Left ventricle myocardium inferior (tissue), 1 donor: Measurements from ENCODE around the gene ZNF575. TPM values are rescaled to one million over a fixed set of nuclear protein-coding genes. Genes with fewer than 3 reads are reported as not detected.

Source experiments
- DNase-seq: peaks from one replicate; pipeline ENCODE4 v3.0.0-alpha.2; 2020
- H3K27ac ChIP-seq: fragments of 200-600 bp; replicated peaks from 2 replicates; pipeline ENCODE4 v1.8.0; 2021
- H3K27me3 ChIP-seq: fragments of 200-600 bp; 2 replicates; pipeline ENCODE4 v1.8.0; 2021; ENCODE audit warnings: low read depth
- H3K36me3 ChIP-seq: fragments of 200-600 bp; 2 replicates; pipeline ENCODE4 v1.8.0; 2021
- H3K4me1 ChIP-seq: fragments of 200-600 bp; 2 replicates; pipeline ENCODE4 v1.8.0; 2021
- H3K4me3 ChIP-seq: fragments of 200-600 bp; 2 replicates; pipeline ENCODE4 v1.8.0; 2021; ENCODE audit warnings: mild to moderate bottlenecking, moderate library complexity
- H3K9me3 ChIP-seq: fragments of 200-600 bp; replicated peaks from 2 replicates; pipeline ENCODE4 v1.8.0; 2021
- CTCF ChIP-seq: fragments of 200-600 bp; IDR thresholded peaks from 2 replicates; pipeline ENCODE4 v1.8.0; 2021; ENCODE audit warnings: antibody characterized with exemption, mild to moderate bottlenecking, borderline replicate concordance
- intact Hi-C: fragments of 100-400 bp; cut with micrococcal nuclease; formaldehyde crosslinking; loops from one replicate; pipeline ENCODE4 v1.11.0; 2022
- total RNA-seq: library from RNA; stranded (reverse); fragmentation: NEBNext Ultra II Directional; extraction: Animal tissue kit (Norgen Biotek cat#: 25700); gene quantifications from one replicate; pipeline ENCODE4 v1.2.1, GENCODE V29; 2021
- donor health status: DM: no; HTN: yes; CAD: no; lungs with severe emphysema.

ZNF575 gene
- total RNA-seq, 1 donor from 2014 or later, result 1.1 TPM

- Histone ChIP-seq H3K4me3 (peak within 1 kb of the TSS; percentile 77), H3K4me1 (peaks cover 20% of the 10 kb centered on the region), H3K36me3 (peaks cover 15% of the 10 kb centered on the region), H3K27ac (peak within 1 kb of the TSS; percentile 83), H3K27me3 (no peaks in the 10 kb centered on the region), H3K9me3 (no peaks in the 10 kb centered on the region)
- no peak for DNase-seq
- no peak for TF ChIP-seq CTCF
- intact Hi-C loops, result no loop called here
Measured at GRCh38 chr19:43504426-43505185, 28.4 kb upstream of the ZNF575 start, which contains the start of gene PHLDB3. TSS of gene PHLDB3 (minus strand) at chr19:43504746. CDS start at chr19:43504118, 628 bp downstream.

- no peak for TF ChIP-seq CTCF
- DNase-seq, result no peak
- no peaks in the 10 kb centered on the region for H3K9me3 ChIP-seq
- intact Hi-C loops, result no loop called here
- H3K4me1 ChIP-seq, result peaks cover 20% of the 10 kb centered on the region
- H3K27ac ChIP-seq, result peak overlapping the region; percentile 83
- H3K36me3 ChIP-seq, result peaks cover 19% of the 10 kb centered on the region
- H3K27me3 ChIP-seq, result no peaks in the 10 kb centered on the region
- H3K4me3 ChIP-seq, result peak overlapping the region; percentile 77
Measured at GRCh38 chr19:43505186-43505456, 27.9 kb upstream of the ZNF575 start.

- H3K27me3 ChIP-seq, result no peaks in the 10 kb centered on the region
- DNase-seq, result no peak
- no peak overlapping the region for H3K4me3 ChIP-seq
- peaks cover 28% of the 10 kb centered on the region for H3K36me3 ChIP-seq
- no peak overlapping the region for H3K27ac ChIP-seq
- no peak for TF ChIP-seq CTCF
- H3K4me1 ChIP-seq, result peaks cover 20% of the 10 kb centered on the region
- intact Hi-C loops, result no loop called here
- no peaks in the 10 kb centered on the region for H3K9me3 ChIP-seq
Measured at GRCh38 chr19:43505941-43506340, 27.0 kb upstream of the ZNF575 start.

- DNase-seq, result no peak
- intact Hi-C loops, result no loop called here
- no peak overlapping the region for H3K4me3 ChIP-seq
- no peak overlapping the region for H3K27ac ChIP-seq
- peaks cover 20% of the 10 kb centered on the region for H3K4me1 ChIP-seq
- H3K36me3 ChIP-seq, result peaks cover 32% of the 10 kb centered on the region
- H3K9me3 ChIP-seq, result no peaks in the 10 kb centered on the region
- no peaks in the 10 kb centered on the region for H3K27me3 ChIP-seq
- no peak for TF ChIP-seq CTCF
Measured at GRCh38 chr19:43506629-43507028, 26.4 kb upstream of the ZNF575 start.

GRCh38 chr19:43507880-43508279, 25.1 kb upstream of the ZNF575 start:
- DNase-seq, result no peak
- Histone ChIP-seq H3K4me1 (peaks cover 17% of the 10 kb centered on the region), H3K27ac (no peak overlapping the region), H3K4me3 (no peak overlapping the region), H3K9me3 (no peaks in the 10 kb centered on the region), H3K27me3 (no peaks in the 10 kb centered on the region), H3K36me3 (peaks cover 32% of the 10 kb centered on the region)
- TF ChIP-seq CTCF, result no peak
- intact Hi-C loops, result no loop called here
